Neuronal stem cell (in vitro differentiated cells): ENCODE data around the gene FAM193A.

Source experiments
- DNase-seq: peaks from one replicate; pipeline ENCODE4 v3.0.0-alpha.2; 2013; ENCODE audit warnings: low spot score
- H2AFZ ChIP-seq: one replicate; pipeline ENCODE4 v1.6.1; 2013; ENCODE audit warnings: mild to moderate bottlenecking, low read length, inconsistent platforms
- H2AK5ac ChIP-seq: 2 replicates; pipeline ENCODE4 v1.6.1; 2013; ENCODE audit warnings: low read depth, mild to moderate bottlenecking, inconsistent platforms, low read length, moderate library complexity, mixed read lengths
- H2BK120ac ChIP-seq: 2 replicates; pipeline ENCODE4 v1.6.1; 2013; ENCODE audit warnings: low read depth, mild to moderate bottlenecking, inconsistent platforms, low read length, moderate library complexity, mixed read lengths
- H2BK12ac ChIP-seq: one replicate; pipeline ENCODE4 v1.6.1; 2013; ENCODE audit warnings: low read length, inconsistent platforms
- H2BK15ac ChIP-seq: 2 replicates; pipeline ENCODE4 v1.6.1; 2013; ENCODE audit warnings: mild to moderate bottlenecking, low read length, inconsistent platforms, mixed read lengths
- H2BK5ac ChIP-seq: one replicate; pipeline ENCODE4 v1.6.1; 2013; ENCODE audit warnings: inconsistent platforms, mild to moderate bottlenecking, low read length, moderate library complexity
- H3K14ac ChIP-seq: one replicate; pipeline ENCODE4 v1.6.1; 2013; ENCODE audit warnings: low read length, inconsistent platforms
- H3K18ac ChIP-seq: 2 replicates; pipeline ENCODE4 v1.6.1; 2013; ENCODE audit warnings: low read length, inconsistent platforms
- H3K23ac ChIP-seq: 2 replicates; pipeline ENCODE4 v1.6.1; 2013; ENCODE audit warnings: low read depth, mild to moderate bottlenecking, mixed read lengths, low read length, inconsistent platforms; ENCODE audit not compliant: poor library complexity
- H3K27ac ChIP-seq: replicated peaks from 3 replicates; pipeline ENCODE4 v1.5.1; 2013; ENCODE audit warnings: low read length, inconsistent platforms
- H3K27me3 ChIP-seq, 3 experiments: 2 replicates each; pipeline ENCODE4 v1.6.1; 2013; ENCODE audit warnings: low read length in 3 of 3, mild to moderate bottlenecking in 2 of 3, inconsistent platforms in 1 of 3, low read depth in 1 of 3, mixed read lengths in 1 of 3, moderate library complexity in 1 of 3; ENCODE audit not compliant: control insufficient read depth in 3 of 3, insufficient read depth in 3 of 3
- H3K36me3 ChIP-seq, 2 donors: replicated peaks in 1 of 2; 2 replicates each; pipeline ENCODE4 v1.6.1; 2013; ENCODE audit warnings: low read length in 2 of 2; ENCODE audit not compliant: control insufficient read depth in 2 of 2, insufficient read depth in 2 of 2
- H3K4ac ChIP-seq: 2 replicates; pipeline ENCODE4 v1.6.1; 2013; ENCODE audit warnings: inconsistent platforms, mild to moderate bottlenecking, low read length, moderate library complexity
- H3K4me1 ChIP-seq, 2 donors: 1 replicate in 1 of 2; 2 replicates in 1 of 2; pipeline ENCODE4 v1.6.1; 2013; ENCODE audit warnings: low read length in 2 of 2, low read depth in 1 of 2; ENCODE audit not compliant: control insufficient read depth in 2 of 2, insufficient read depth in 1 of 2
- H3K4me2 ChIP-seq: one replicate; pipeline ENCODE4 v1.6.1; 2013; ENCODE audit warnings: mild to moderate bottlenecking, low read length, inconsistent platforms; ENCODE audit not compliant: insufficient read depth, poor library complexity, severe bottlenecking
- H3K4me3 ChIP-seq, 2 donors: 2 replicates each; pipeline ENCODE4 v1.5.1; 2013; ENCODE audit warnings: low read length in 2 of 2, mild to moderate bottlenecking in 2 of 2, inconsistent platforms in 1 of 2, moderate library complexity in 1 of 2
- H3K79me1 ChIP-seq: one replicate; pipeline ENCODE4 v1.6.1; 2013; ENCODE audit warnings: low read depth, mild to moderate bottlenecking, inconsistent platforms, low read length, moderate library complexity
- H3K9ac ChIP-seq: one replicate; pipeline ENCODE4 v1.6.1; 2013; ENCODE audit warnings: mild to moderate bottlenecking, low read depth, low read length, inconsistent platforms; ENCODE audit not compliant: poor library complexity
- H3K9me3 ChIP-seq, 2 donors: replicated peaks in 1 of 2; 2 replicates each; pipeline versions ENCODE3 to v1.6.1; 2013; ENCODE audit warnings: low read length in 2 of 2, mild to moderate bottlenecking in 2 of 2, inconsistent platforms in 1 of 2, low read depth in 1 of 2, mixed read lengths in 1 of 2, moderate library complexity in 1 of 2; ENCODE audit not compliant: control insufficient read depth in 2 of 2, insufficient read depth in 1 of 2
- H4K8ac ChIP-seq: one replicate; pipeline ENCODE4 v1.6.1; 2013; ENCODE audit warnings: low read depth, mild to moderate bottlenecking, inconsistent platforms, low read length, moderate library complexity
- H4K91ac ChIP-seq: one replicate; pipeline ENCODE4 v1.6.1; 2013; ENCODE audit warnings: low read length, low read depth, mild to moderate bottlenecking, inconsistent platforms; ENCODE audit not compliant: poor library complexity
- WGBS, 2 donors: extraction: QIAGEN DNeasy Blood & Tissue Kit; methylation state at CpG; one replicate each; pipeline ENCODE4 v1.1.7; 2013; ENCODE audit warnings: missing lambda C conversion rate in 2 of 2, mixed read lengths in 1 of 2; ENCODE audit not compliant: insufficient read length in 2 of 2, insufficient replicate concordance in 1 of 2; ENCODE audit errors: extremely low coverage in 2 of 2; 5-methylcytosine and 5-hydroxymethylcytosine counted together

The FAM193A gene

GRCh38 chr4:2497324-2497723 is 39.1 kb upstream of the FAM193A start:
- no peak overlapping the region for H3K27ac ChIP-seq
- H2BK5ac ChIP-seq, result no peak overlapping the region
- H3K27me3 ChIP-seq, result no peaks in the 10 kb centered on the region
- peaks cover 54 to 95% of the 10 kb centered on the region in 2 donors for H3K36me3 ChIP-seq
- H2BK120ac ChIP-seq, result no peak overlapping the region
- no peak overlapping the region for H2BK12ac ChIP-seq
- no peak overlapping the region for H3K9ac ChIP-seq
- H3K14ac ChIP-seq, result no peak overlapping the region
- peaks cover 12% of the 10 kb centered on the region for H3K79me1 ChIP-seq
- H3K4me1 ChIP-seq, result no peaks in the 10 kb centered on the region
- H3K9me3 ChIP-seq, result no peaks in the 10 kb centered on the region
- WGBS, 2 donors, result no CpG with 5 or more reads among the region's 4 CpGs
- no peak for DNase-seq
- no peak overlapping the region for H4K91ac ChIP-seq
- H2AK5ac ChIP-seq, result no peak overlapping the region
- no peak overlapping the region for H2AFZ ChIP-seq
- no peak overlapping the region for H3K18ac ChIP-seq
- H3K4me3 ChIP-seq, result no peak overlapping the region
- no peak overlapping the region for H4K8ac ChIP-seq
- H3K23ac ChIP-seq, result no peak overlapping the region
- no peak overlapping the region for H3K4ac ChIP-seq
- no peak overlapping the region for H3K4me2 ChIP-seq
- no peak overlapping the region for H2BK15ac ChIP-seq

GRCh38 chr4:2497931-2498330 is 38.5 kb upstream of the FAM193A start:
- DNase-seq, result no peak
- Histone ChIP-seq H2AK5ac (no peak overlapping the region), H3K79me1 (peaks cover 12% of the 10 kb centered on the region), H3K4ac (no peak overlapping the region), H2BK120ac (no peak overlapping the region), H2BK5ac (no peak overlapping the region), H3K27me3 (no peaks in the 10 kb centered on the region), H4K8ac (no peak overlapping the region), H3K9me3 (no peaks in the 10 kb centered on the region), H3K23ac (no peak overlapping the region), H3K9ac (no peak overlapping the region), H3K27ac (no peak overlapping the region), H3K18ac (no peak overlapping the region), H3K36me3 (peaks cover 49 to 92% of the 10 kb centered on the region in 2 donors), H2BK12ac (no peak overlapping the region), H3K4me2 (no peak overlapping the region), H2BK15ac (no peak overlapping the region), H2AFZ (no peak overlapping the region), H4K91ac (no peak overlapping the region), H3K14ac (no peak overlapping the region), H3K4me1 (no peaks in the 10 kb centered on the region), H3K4me3 (no peak overlapping the region)
- WGBS, 2 donors, result no CpG with 5 or more reads among the region's 9 CpGs

DNA sequence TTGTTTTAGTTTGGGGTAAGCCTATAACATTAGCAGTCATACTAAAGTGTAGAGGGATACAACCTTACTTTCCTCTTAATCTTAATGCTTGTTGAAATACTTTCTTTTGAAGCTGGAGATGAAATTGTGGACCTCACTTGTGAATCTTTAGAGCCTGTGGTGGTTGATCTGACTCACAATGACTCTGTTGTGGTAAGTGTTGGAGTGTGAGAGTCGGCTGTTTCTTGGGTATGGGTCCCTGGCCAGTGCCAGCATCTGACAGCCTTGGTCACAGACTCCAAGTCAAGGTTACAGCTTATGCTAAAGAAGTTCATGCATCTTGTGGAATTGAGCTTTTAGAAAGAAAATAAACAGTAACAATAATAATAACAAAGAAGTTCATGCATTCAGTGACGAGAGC is 35.9 kb upstream of the FAM193A start:
- Histone ChIP-seq H3K23ac (no peak overlapping the region), H3K36me3 (peaks cover 43 to 89% of the 10 kb centered on the region in 2 donors), H2BK15ac (no peak overlapping the region), H3K4me3 (no peak overlapping the region), H3K4me2 (no peak overlapping the region), H3K4ac (no peak overlapping the region), H2AFZ (no peak overlapping the region), H4K91ac (no peak overlapping the region), H3K27me3 (no peaks in the 10 kb centered on the region), H2BK5ac (no peak overlapping the region), H3K14ac (no peak overlapping the region), H2BK12ac (no peak overlapping the region), H3K4me1 (no peaks in the 10 kb centered on the region), H3K18ac (no peak overlapping the region), H3K79me1 (peaks cover 6% of the 10 kb centered on the region), H3K9ac (no peak overlapping the region), H4K8ac (no peak overlapping the region), H2BK120ac (no peak overlapping the region), H3K9me3 (no peaks in the 10 kb centered on the region), H3K27ac (no peak overlapping the region), H2AK5ac (no peak overlapping the region)
- WGBS, 2 donors, result no CpG with 5 or more reads among the region's 2 CpGs
- no peak for DNase-seq

GRCh38 chr4:2501034-2501594 is 35.3 kb upstream of the FAM193A start:
- no peak overlapping the region for H3K18ac ChIP-seq
- H3K23ac ChIP-seq, result no peak overlapping the region
- no peak overlapping the region for H2AK5ac ChIP-seq
- no peaks in the 10 kb centered on the region for H3K27me3 ChIP-seq
- H3K79me1 ChIP-seq, result peaks cover 6% of the 10 kb centered on the region
- no peak overlapping the region for H3K4me3 ChIP-seq
- H4K8ac ChIP-seq, result no peak overlapping the region
- no peak overlapping the region for H2BK120ac ChIP-seq
- H3K27ac ChIP-seq, result no peak overlapping the region
- no peak overlapping the region for H3K14ac ChIP-seq
- H2AFZ ChIP-seq, result no peak overlapping the region
- peaks cover 44 to 90% of the 10 kb centered on the region in 2 donors for H3K36me3 ChIP-seq
- H3K4me1 ChIP-seq, result no peaks in the 10 kb centered on the region
- no peak overlapping the region for H2BK15ac ChIP-seq
- no peak overlapping the region for H3K4me2 ChIP-seq
- WGBS, 2 donors, result no CpG with 5 or more reads among the region's 7 CpGs
- no peak overlapping the region for H2BK12ac ChIP-seq
- no peak overlapping the region for H3K4ac ChIP-seq
- H4K91ac ChIP-seq, result no peak overlapping the region
- no peak for DNase-seq
- H2BK5ac ChIP-seq, result no peak overlapping the region
- peak overlapping the region; percentile 24 for H3K9ac ChIP-seq
- H3K9me3 ChIP-seq, result no peaks in the 10 kb centered on the region
